ENCODE results near the gene TRA2B.

DNA sequence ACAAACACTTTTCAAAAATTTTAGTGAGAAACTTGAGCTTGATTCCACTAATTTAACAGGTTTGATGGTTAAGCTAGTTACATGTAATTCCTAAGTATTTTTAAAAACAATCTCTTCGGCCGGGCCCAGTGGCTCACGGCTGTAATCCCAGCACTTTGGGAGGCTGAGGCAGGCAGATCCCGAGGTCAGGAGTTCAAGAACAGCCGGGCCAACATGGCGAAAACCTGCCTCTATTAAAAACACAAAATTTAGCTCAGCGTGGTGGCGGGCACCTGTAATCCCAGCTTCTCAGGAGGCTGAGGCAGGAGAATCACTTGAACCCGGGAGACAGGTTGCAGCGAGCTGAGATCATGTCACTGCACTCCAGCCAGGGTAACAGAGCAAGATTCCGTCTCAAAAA, 25.3 kb downstream of the TRA2B start:
- TF ChIP-seq, protein P1, sequence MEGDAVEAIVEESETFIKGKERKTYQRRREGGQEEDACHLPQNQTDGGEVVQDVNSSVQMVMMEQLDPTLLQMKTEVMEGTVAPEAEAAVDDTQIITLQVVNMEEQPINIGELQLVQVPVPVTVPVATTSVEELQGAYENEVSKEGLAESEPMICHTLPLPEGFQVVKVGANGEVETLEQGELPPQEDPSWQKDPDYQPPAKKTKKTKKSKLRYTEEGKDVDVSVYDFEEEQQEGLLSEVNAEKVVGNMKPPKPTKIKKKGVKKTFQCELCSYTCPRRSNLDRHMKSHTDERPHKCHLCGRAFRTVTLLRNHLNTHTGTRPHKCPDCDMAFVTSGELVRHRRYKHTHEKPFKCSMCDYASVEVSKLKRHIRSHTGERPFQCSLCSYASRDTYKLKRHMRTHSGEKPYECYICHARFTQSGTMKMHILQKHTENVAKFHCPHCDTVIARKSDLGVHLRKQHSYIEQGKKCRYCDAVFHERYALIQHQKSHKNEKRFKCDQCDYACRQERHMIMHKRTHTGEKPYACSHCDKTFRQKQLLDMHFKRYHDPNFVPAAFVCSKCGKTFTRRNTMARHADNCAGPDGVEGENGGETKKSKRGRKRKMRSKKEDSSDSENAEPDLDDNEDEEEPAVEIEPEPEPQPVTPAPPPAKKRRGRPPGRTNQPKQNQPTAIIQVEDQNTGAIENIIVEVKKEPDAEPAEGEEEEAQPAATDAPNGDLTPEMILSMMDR (IDR thresholded peaks at IDR 0.05), result no peak
- TF ChIP-seq POLR2A (IDR thresholded peaks at IDR 0.05), result no peak
